Keratinocyte (primary cell): Measurements from ENCODE around the gene SCARB1.

Source experiments
- EZH2 ChIP-seq: IDR thresholded peaks from one replicate; pipeline ENCODE4 v1.6.1; 2012; ENCODE audit warnings: inconsistent platforms, mild to moderate bottlenecking, low read length, moderate library complexity
- TF ChIP-seq, protein P1 (sequence below), 3 experiments: IDR thresholded peaks in 1 of 3; conservative IDR thresholded peaks in 1 of 3; optimal IDR thresholded peaks in 1 of 3; 2 replicates in 2 of 3; 3 replicates in 1 of 3; pipeline versions ENCODE3 to v1.5.1; 2011; ENCODE audit warnings: low read length in 3 of 3, mild to moderate bottlenecking in 3 of 3, moderate library complexity in 2 of 3, control low read depth in 1 of 3, inconsistent platforms in 1 of 3; ENCODE audit not compliant: insufficient read depth in 2 of 3; ENCODE audit errors: extremely low read depth in 1 of 3

DNA sequence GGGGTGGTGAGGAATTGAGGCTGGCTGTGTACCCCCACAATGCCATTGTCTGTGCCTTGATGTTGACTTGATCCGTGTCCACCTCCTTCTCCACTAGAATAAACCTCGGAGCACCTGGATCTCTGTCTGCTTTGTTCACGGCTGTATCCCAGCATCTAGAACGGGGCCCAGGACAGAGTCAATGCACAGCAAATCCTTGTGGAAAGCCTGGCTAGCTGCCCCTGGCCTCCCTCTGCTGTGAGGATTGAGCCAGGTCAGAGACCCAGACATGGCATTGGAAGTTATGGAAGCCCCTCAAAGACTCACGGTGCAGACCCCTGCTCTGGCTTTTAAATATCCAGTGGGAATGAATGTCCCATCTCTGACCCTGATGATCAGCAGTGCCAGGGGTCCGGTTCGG is 109.2 kb downstream of the SCARB1 start:
- TF ChIP-seq, protein P1, sequence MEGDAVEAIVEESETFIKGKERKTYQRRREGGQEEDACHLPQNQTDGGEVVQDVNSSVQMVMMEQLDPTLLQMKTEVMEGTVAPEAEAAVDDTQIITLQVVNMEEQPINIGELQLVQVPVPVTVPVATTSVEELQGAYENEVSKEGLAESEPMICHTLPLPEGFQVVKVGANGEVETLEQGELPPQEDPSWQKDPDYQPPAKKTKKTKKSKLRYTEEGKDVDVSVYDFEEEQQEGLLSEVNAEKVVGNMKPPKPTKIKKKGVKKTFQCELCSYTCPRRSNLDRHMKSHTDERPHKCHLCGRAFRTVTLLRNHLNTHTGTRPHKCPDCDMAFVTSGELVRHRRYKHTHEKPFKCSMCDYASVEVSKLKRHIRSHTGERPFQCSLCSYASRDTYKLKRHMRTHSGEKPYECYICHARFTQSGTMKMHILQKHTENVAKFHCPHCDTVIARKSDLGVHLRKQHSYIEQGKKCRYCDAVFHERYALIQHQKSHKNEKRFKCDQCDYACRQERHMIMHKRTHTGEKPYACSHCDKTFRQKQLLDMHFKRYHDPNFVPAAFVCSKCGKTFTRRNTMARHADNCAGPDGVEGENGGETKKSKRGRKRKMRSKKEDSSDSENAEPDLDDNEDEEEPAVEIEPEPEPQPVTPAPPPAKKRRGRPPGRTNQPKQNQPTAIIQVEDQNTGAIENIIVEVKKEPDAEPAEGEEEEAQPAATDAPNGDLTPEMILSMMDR (optimal IDR thresholded peaks at IDR 0.05 in 1 of 3, IDR thresholded peaks at IDR 0.05 in 1 of 3, conservative IDR thresholded peaks at IDR 0.05 in 1 of 3; ENCODE audit: extremely low read depth in 1 of 3, insufficient read depth in 2 of 3, low read length in 3 of 3): no peak
- TF ChIP-seq EZH2: no peak
